Activated naive CD8-positive, alpha-beta T cell treated with anti-CD3 and anti-CD28 coated beads, Interleukin-2, amount 50 U/mL, for 24 hours (primary cell): Measurements from ENCODE around the gene TFCP2L1.

ENCODE experiments used
- ATAC-seq: fragments of 150-1000 bp; cut with Tn5 transposase; one replicate; pipeline ENCODE4 v1.10.0; 2021
- DNase-seq: peaks from one replicate; pipeline ENCODE4 v3.0.0; 2021
- H3K27ac Mint-ChIP-seq: one replicate; pipeline ENCODE4 v1.8.0; 2021; ENCODE audit warnings: mild to moderate bottlenecking, mixed read lengths
- H3K27me3 Mint-ChIP-seq: one replicate; pipeline ENCODE4 v1.8.0; 2021; ENCODE audit warnings: mixed read lengths
- H3K36me3 Mint-ChIP-seq: one replicate; pipeline ENCODE4 v1.8.0; 2021; ENCODE audit warnings: low read depth, mixed read lengths
- H3K4me1 Mint-ChIP-seq: one replicate; pipeline ENCODE4 v1.8.0; 2021; ENCODE audit warnings: mixed read lengths
- H3K4me3 Mint-ChIP-seq: one replicate; pipeline ENCODE4 v1.8.0; 2021; ENCODE audit warnings: mild to moderate bottlenecking, moderate library complexity, mixed read lengths
- H3K9me3 Mint-ChIP-seq: one replicate; pipeline ENCODE4 v1.8.0; 2021; ENCODE audit warnings: mixed read lengths

TFCP2L1 gene

GRCh38 chr2:121245913-121246312, 39.1 kb downstream of the TFCP2L1 start:
- Mint-ChIP-seq H3K4me3 (no peak overlapping the region), H3K9me3 (no peaks in the 10 kb centered on the region), H3K36me3 (no peaks in the 10 kb centered on the region), H3K4me1 (no peaks in the 10 kb centered on the region), H3K27me3 (no peaks in the 10 kb centered on the region), H3K27ac (no peak overlapping the region)
- no peak for DNase-seq
- no peak for ATAC-seq

GRCh38 chr2:121245120-121245820, 39.7 kb downstream of the TFCP2L1 start:
- ATAC-seq (no peak), DNase-seq (no peak)
- no peaks in the 10 kb centered on the region for H3K9me3 Mint-ChIP-seq
- no peaks in the 10 kb centered on the region for H3K36me3 Mint-ChIP-seq
- no peak overlapping the region for H3K4me3 Mint-ChIP-seq
- no peaks in the 10 kb centered on the region for H3K27me3 Mint-ChIP-seq
- no peak overlapping the region for H3K27ac Mint-ChIP-seq
- H3K4me1 Mint-ChIP-seq: no peaks in the 10 kb centered on the region

GRCh38 chr2:121244616-121245015, 40.4 kb downstream of the TFCP2L1 start:
- no peaks in the 10 kb centered on the region for H3K27me3 Mint-ChIP-seq
- H3K36me3 Mint-ChIP-seq: no peaks in the 10 kb centered on the region
- ATAC-seq (no peak), DNase-seq (no peak)
- H3K4me3 Mint-ChIP-seq: no peak overlapping the region
- no peaks in the 10 kb centered on the region for H3K4me1 Mint-ChIP-seq
- H3K9me3 Mint-ChIP-seq: no peaks in the 10 kb centered on the region
- H3K27ac Mint-ChIP-seq: no peak overlapping the region

GRCh38 chr2:121243821-121244460, 41.1 kb downstream of the TFCP2L1 start:
- H3K27ac Mint-ChIP-seq: no peak overlapping the region
- no peaks in the 10 kb centered on the region for H3K36me3 Mint-ChIP-seq
- no peaks in the 10 kb centered on the region for H3K9me3 Mint-ChIP-seq
- H3K4me1 Mint-ChIP-seq: no peaks in the 10 kb centered on the region
- no peak for ATAC-seq
- no peak for DNase-seq
- H3K27me3 Mint-ChIP-seq: no peaks in the 10 kb centered on the region
- no peak overlapping the region for H3K4me3 Mint-ChIP-seq

- no peaks in the 10 kb centered on the region for H3K36me3 Mint-ChIP-seq
Observed at GRCh38 chr2:121242976-121243375, 42.0 kb downstream of the TFCP2L1 start.

GRCh38 chr2:121242175-121242875, 42.7 kb downstream of the TFCP2L1 start:
- no peaks in the 10 kb centered on the region for H3K9me3 Mint-ChIP-seq
- H3K36me3 Mint-ChIP-seq: no peaks in the 10 kb centered on the region
- no peak overlapping the region for H3K27ac Mint-ChIP-seq
- H3K4me3 Mint-ChIP-seq: no peak overlapping the region
- no peak for ATAC-seq
- no peaks in the 10 kb centered on the region for H3K27me3 Mint-ChIP-seq
- no peak for DNase-seq
- H3K4me1 Mint-ChIP-seq: no peaks in the 10 kb centered on the region

More at GRCh38 chr2:121242976-121243375, 42.0 kb downstream of the TFCP2L1 start:
- no peaks in the 10 kb centered on the region for H3K27me3 Mint-ChIP-seq
- no peak overlapping the region for H3K27ac Mint-ChIP-seq
- ATAC-seq (no peak), DNase-seq (no peak)
- H3K9me3 Mint-ChIP-seq: no peaks in the 10 kb centered on the region
- H3K4me1 Mint-ChIP-seq: no peaks in the 10 kb centered on the region
- H3K4me3 Mint-ChIP-seq: no peak overlapping the region

- Mint-ChIP-seq H3K27ac (no peak overlapping the region), H3K4me1 (no peaks in the 10 kb centered on the region), H3K4me3 (no peak overlapping the region), H3K36me3 (no peaks in the 10 kb centered on the region), H3K9me3 (no peaks in the 10 kb centered on the region), H3K27me3 (no peaks in the 10 kb centered on the region)
- ATAC-seq (no peak), DNase-seq (no peak)
Observed at GRCh38 chr2:121241466-121241865, 43.5 kb downstream of the TFCP2L1 start.

- Mint-ChIP-seq H3K4me3 (no peak overlapping the region), H3K36me3 (no peaks in the 10 kb centered on the region), H3K4me1 (no peaks in the 10 kb centered on the region), H3K9me3 (no peaks in the 10 kb centered on the region), H3K27me3 (no peaks in the 10 kb centered on the region), H3K27ac (no peak overlapping the region)
- no peak for DNase-seq
- no peak for ATAC-seq
Observed at GRCh38 chr2:121240436-121240835, 44.6 kb downstream of the TFCP2L1 start.

GRCh38 chr2:121239969-121240368, 45.0 kb downstream of the TFCP2L1 start:
- H3K4me1 Mint-ChIP-seq: no peaks in the 10 kb centered on the region
- H3K36me3 Mint-ChIP-seq: no peaks in the 10 kb centered on the region

GRCh38 chr2:121239471-121239870, 45.5 kb downstream of the TFCP2L1 start:
- H3K27ac Mint-ChIP-seq: no peak overlapping the region
- H3K9me3 Mint-ChIP-seq: no peaks in the 10 kb centered on the region
- no peaks in the 10 kb centered on the region for H3K36me3 Mint-ChIP-seq
- no peak overlapping the region for H3K4me3 Mint-ChIP-seq
- H3K4me1 Mint-ChIP-seq: no peaks in the 10 kb centered on the region
- ATAC-seq: no peak
- DNase-seq: no peak
- H3K27me3 Mint-ChIP-seq: no peaks in the 10 kb centered on the region

More at GRCh38 chr2:121239969-121240368, 45.0 kb downstream of the TFCP2L1 start:
- Mint-ChIP-seq H3K27me3 (no peaks in the 10 kb centered on the region), H3K4me3 (no peak overlapping the region), H3K27ac (no peak overlapping the region), H3K9me3 (no peaks in the 10 kb centered on the region)
- ATAC-seq (no peak), DNase-seq (no peak)

- H3K36me3 Mint-ChIP-seq: no peaks in the 10 kb centered on the region
- H3K9me3 Mint-ChIP-seq: no peaks in the 10 kb centered on the region
- ATAC-seq (no peak), DNase-seq (no peak)
- no peak overlapping the region for H3K4me3 Mint-ChIP-seq
- no peaks in the 10 kb centered on the region for H3K27me3 Mint-ChIP-seq
- no peaks in the 10 kb centered on the region for H3K4me1 Mint-ChIP-seq
- H3K27ac Mint-ChIP-seq: no peak overlapping the region
Observed at GRCh38 chr2:121238828-121239227, 46.2 kb downstream of the TFCP2L1 start.

GRCh38 chr2:121237980-121238665, 46.9 kb downstream of the TFCP2L1 start:
- Mint-ChIP-seq H3K27me3 (no peaks in the 10 kb centered on the region), H3K4me1 (no peaks in the 10 kb centered on the region), H3K9me3 (no peaks in the 10 kb centered on the region), H3K4me3 (no peak overlapping the region), H3K36me3 (no peaks in the 10 kb centered on the region), H3K27ac (no peak overlapping the region)
- DNase-seq (no peak), ATAC-seq (no peak)

GRCh38 chr2:121237336-121237979, 47.5 kb downstream of the TFCP2L1 start:
- no peaks in the 10 kb centered on the region for H3K4me1 Mint-ChIP-seq
- no peaks in the 10 kb centered on the region for H3K36me3 Mint-ChIP-seq
- no peak overlapping the region for H3K27ac Mint-ChIP-seq
- H3K4me3 Mint-ChIP-seq: no peak overlapping the region
- no peaks in the 10 kb centered on the region for H3K9me3 Mint-ChIP-seq
- no peak for ATAC-seq
- no peaks in the 10 kb centered on the region for H3K27me3 Mint-ChIP-seq
- no peak for DNase-seq

- ATAC-seq (no peak), DNase-seq (no peak)
- H3K27ac Mint-ChIP-seq: no peak overlapping the region
- H3K27me3 Mint-ChIP-seq: no peaks in the 10 kb centered on the region
- H3K4me1 Mint-ChIP-seq: no peaks in the 10 kb centered on the region
- no peaks in the 10 kb centered on the region for H3K9me3 Mint-ChIP-seq
- H3K4me3 Mint-ChIP-seq: no peak overlapping the region
- no peaks in the 10 kb centered on the region for H3K36me3 Mint-ChIP-seq
Observed at GRCh38 chr2:121236650-121237180, 48.3 kb downstream of the TFCP2L1 start.
